Stomach (tissue), 4 donors: ENCODE data around the gene ECE1.

Source experiments
- EP300 ChIP-seq: sonication (generic); formaldehyde crosslinking; IDR thresholded peaks from one replicate; pipeline ENCODE4 v1.6.1; 2017; ENCODE audit warnings: antibody characterized with exemption
- POLR2AphosphoS5 ChIP-seq, 3 donors: sonication (generic); formaldehyde crosslinking; IDR thresholded peaks; one replicate each; pipeline ENCODE4 v1.6.1; 2016; ENCODE audit warnings: antibody characterized with exemption in 3 of 3
- TF ChIP-seq, protein P1 (sequence below), 7 experiments: fragments of 450-650 bp in 4 of 7; fragments of 200-600 bp in 3 of 7; sonication (generic) in 3 of 7; IDR thresholded peaks; one replicate each; pipeline ENCODE4 v1.5.1; 2016 to 2019; ENCODE audit warnings: antibody characterized with exemption in 7 of 7, control low read depth in 2 of 7, mild to moderate bottlenecking in 1 of 7

GRCh38 chr1:21338573-21339355 lies 48.5 kb upstream of the ECE1 start:
- TF ChIP-seq, protein P1, sequence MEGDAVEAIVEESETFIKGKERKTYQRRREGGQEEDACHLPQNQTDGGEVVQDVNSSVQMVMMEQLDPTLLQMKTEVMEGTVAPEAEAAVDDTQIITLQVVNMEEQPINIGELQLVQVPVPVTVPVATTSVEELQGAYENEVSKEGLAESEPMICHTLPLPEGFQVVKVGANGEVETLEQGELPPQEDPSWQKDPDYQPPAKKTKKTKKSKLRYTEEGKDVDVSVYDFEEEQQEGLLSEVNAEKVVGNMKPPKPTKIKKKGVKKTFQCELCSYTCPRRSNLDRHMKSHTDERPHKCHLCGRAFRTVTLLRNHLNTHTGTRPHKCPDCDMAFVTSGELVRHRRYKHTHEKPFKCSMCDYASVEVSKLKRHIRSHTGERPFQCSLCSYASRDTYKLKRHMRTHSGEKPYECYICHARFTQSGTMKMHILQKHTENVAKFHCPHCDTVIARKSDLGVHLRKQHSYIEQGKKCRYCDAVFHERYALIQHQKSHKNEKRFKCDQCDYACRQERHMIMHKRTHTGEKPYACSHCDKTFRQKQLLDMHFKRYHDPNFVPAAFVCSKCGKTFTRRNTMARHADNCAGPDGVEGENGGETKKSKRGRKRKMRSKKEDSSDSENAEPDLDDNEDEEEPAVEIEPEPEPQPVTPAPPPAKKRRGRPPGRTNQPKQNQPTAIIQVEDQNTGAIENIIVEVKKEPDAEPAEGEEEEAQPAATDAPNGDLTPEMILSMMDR (IDR thresholded peaks at IDR 0.05) = no peak
- TF ChIP-seq POLR2AphosphoS5 (IDR thresholded peaks at IDR 0.05) (peak; percentile 66 to 84 (median 74)), EP300 (no peak)
